Natural killer cell (primary cell): ENCODE data around the gene ABT1. TPM values are rescaled to one million over a fixed set of nuclear protein-coding genes. Genes with fewer than 3 reads are reported as not detected.

Experiments used
- ATAC-seq, 3 donors: fragments of 150-1000 bp in 2 of 3; fragments of 200-7000 bp in 1 of 3; cut with Tn5 transposase; 1 replicate in 1 of 3; 2 replicates in 2 of 3; pipeline ENCODE4 v1.10.0; 2021; ENCODE audit warnings: mild to moderate bottlenecking in 2 of 3, moderate library complexity in 2 of 3
- DNase-seq, 2 donors: peaks; one replicate each; pipeline versions ENCODE4 v3.0.0 to v3.0.0-alpha.2; 2013 to 2021; ENCODE audit warnings: mixed read lengths in 1 of 2
- H3K27ac ChIP-seq: one replicate; pipeline ENCODE4 v1.5.1; 2013; ENCODE audit warnings: mild to moderate bottlenecking, low read length
- H3K27me3 ChIP-seq: one replicate; pipeline ENCODE4 v1.6.1; 2013; ENCODE audit warnings: low read length; ENCODE audit not compliant: control insufficient read depth, insufficient read depth
- H3K36me3 ChIP-seq: one replicate; pipeline ENCODE4 v1.6.1; 2013; ENCODE audit warnings: low read length; ENCODE audit not compliant: control insufficient read depth, insufficient read depth
- H3K4me1 ChIP-seq: one replicate; pipeline ENCODE4 v1.6.1; 2013; ENCODE audit warnings: low read length; ENCODE audit not compliant: control insufficient read depth, insufficient read depth
- H3K4me3 ChIP-seq: one replicate; pipeline ENCODE4 v1.5.1; 2013; ENCODE audit warnings: low read length
- H3K9me3 ChIP-seq: one replicate; pipeline ENCODE4 v1.6.1; 2013; ENCODE audit warnings: low read length; ENCODE audit not compliant: control insufficient read depth, insufficient read depth
- H3K27ac Mint-ChIP-seq, 2 donors: one replicate each; pipeline ENCODE4 v1.8.0; 2022; ENCODE audit warnings: mild to moderate bottlenecking in 2 of 2, mixed read lengths in 2 of 2, moderate library complexity in 1 of 2
- H3K27me3 Mint-ChIP-seq, 2 donors: one replicate each; pipeline ENCODE4 v1.8.0; 2022; ENCODE audit warnings: low read depth in 2 of 2, mixed read lengths in 2 of 2
- H3K36me3 Mint-ChIP-seq: one replicate; pipeline ENCODE4 v1.8.0; 2022; ENCODE audit warnings: mixed read lengths
- H3K4me1 Mint-ChIP-seq, 2 donors: one replicate each; pipeline ENCODE4 v1.8.0; 2022; ENCODE audit warnings: mixed read lengths in 2 of 2
- H3K4me3 Mint-ChIP-seq: one replicate; pipeline ENCODE4 v1.8.0; 2022; ENCODE audit warnings: mild to moderate bottlenecking, moderate library complexity, mixed read lengths
- H3K9me3 Mint-ChIP-seq, 2 donors: one replicate each; pipeline ENCODE4 v1.8.0; 2022; ENCODE audit warnings: mixed read lengths in 2 of 2
- WGBS: methylation state at CpG from one replicate; pipeline ENCODE4 v1.1.7; 2013; ENCODE audit warnings: missing lambda C conversion rate; ENCODE audit not compliant: insufficient coverage; 5-methylcytosine and 5-hydroxymethylcytosine counted together
- intact Hi-C: fragments of 100-400 bp; cut with micrococcal nuclease; formaldehyde crosslinking; loops from one replicate; pipeline ENCODE4 v1.14.2; 2022
- total RNA-seq, 4 donors: library from RNA; stranded (reverse); fragments of 120-200 nt in 1 of 4; gene quantifications; one replicate each; pipeline versions ENCODE4 v1.2.3 to v1.2.4, GENCODE V29; 2013 to 2022
- TF ChIP-seq, protein P1 (sequence below): fragments of 200-600 bp; IDR thresholded peaks from one replicate; pipeline ENCODE4 v1.8.0; 2022; ENCODE audit warnings: antibody characterized with exemption

Gene ABT1
- total RNA-seq, 3 donors from 2014 or later (not counting 1 experiment from before 2014, with no cell fraction given), result 23.9 to 30.7 (median 29.9) TPM

DNA sequence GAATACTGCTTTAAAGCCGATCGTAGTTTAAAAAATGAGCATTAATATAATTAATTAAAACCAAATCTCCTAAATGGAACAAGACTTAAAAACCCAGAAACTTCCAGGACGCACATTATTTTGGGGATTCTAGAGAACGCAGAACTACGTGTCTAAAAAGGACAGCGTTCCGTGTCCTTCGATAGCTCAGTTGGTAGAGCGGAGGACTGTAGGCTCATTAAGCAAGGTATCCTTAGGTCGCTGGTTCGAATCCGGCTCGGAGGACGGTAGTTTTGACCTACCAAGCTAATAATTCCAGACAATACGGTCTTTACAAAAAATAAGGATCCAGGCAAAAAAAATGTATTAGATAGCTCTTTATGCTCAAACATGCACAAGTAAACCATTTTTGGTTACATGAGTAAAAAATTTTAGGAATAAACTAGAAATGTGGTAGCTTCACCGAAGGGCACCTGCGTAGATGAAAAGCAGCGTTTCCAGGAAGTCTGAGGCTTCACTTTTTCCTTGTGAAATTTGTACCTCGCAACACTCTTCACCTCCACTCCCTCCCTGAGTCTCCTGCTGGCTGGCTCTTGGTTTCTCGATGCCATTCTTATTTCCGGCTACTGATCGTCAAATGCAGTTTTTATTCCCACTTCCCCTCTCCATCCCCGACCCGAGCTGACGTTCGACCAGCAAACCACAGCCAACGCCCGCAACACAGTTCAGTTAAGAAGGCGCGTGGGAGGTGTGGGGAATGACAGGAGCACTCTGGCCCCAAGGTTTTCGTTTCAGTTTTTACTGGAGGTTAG is 19.6 kb upstream of the ABT1 start:
- WGBS, result 1% methylated on average over 25 of the region's 31 CpGs
- H3K27me3 Mint-ChIP-seq, result peaks cover 30 to 47% of the 10 kb centered on the region in 2 donors
- H3K4me3 ChIP-seq, result peak overlapping the region; percentile 4
- H3K4me1 ChIP-seq, result peaks cover 18% of the 10 kb centered on the region
- peak overlapping the region; percentile 87 to 93 for H3K27ac Mint-ChIP-seq
- H3K4me3 Mint-ChIP-seq, result peak overlapping the region; percentile 88
- TF ChIP-seq, protein P1, sequence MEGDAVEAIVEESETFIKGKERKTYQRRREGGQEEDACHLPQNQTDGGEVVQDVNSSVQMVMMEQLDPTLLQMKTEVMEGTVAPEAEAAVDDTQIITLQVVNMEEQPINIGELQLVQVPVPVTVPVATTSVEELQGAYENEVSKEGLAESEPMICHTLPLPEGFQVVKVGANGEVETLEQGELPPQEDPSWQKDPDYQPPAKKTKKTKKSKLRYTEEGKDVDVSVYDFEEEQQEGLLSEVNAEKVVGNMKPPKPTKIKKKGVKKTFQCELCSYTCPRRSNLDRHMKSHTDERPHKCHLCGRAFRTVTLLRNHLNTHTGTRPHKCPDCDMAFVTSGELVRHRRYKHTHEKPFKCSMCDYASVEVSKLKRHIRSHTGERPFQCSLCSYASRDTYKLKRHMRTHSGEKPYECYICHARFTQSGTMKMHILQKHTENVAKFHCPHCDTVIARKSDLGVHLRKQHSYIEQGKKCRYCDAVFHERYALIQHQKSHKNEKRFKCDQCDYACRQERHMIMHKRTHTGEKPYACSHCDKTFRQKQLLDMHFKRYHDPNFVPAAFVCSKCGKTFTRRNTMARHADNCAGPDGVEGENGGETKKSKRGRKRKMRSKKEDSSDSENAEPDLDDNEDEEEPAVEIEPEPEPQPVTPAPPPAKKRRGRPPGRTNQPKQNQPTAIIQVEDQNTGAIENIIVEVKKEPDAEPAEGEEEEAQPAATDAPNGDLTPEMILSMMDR, result no peak
- peaks cover 17 to 22% of the 10 kb centered on the region in 2 donors for H3K4me1 Mint-ChIP-seq
- no peaks in the 10 kb centered on the region for H3K9me3 ChIP-seq
- peaks cover 3% of the 10 kb centered on the region for H3K27me3 ChIP-seq
- no peaks in the 10 kb centered on the region for H3K36me3 ChIP-seq
- DNase-seq, result peak; percentile 48 to 80
- H3K27ac ChIP-seq, result no peak overlapping the region
- peak in 2 of 3 donors; percentile 67 to 73 for ATAC-seq
- H3K9me3 Mint-ChIP-seq, result peaks cover 0 to 3% of the 10 kb centered on the region in 2 donors
- H3K36me3 Mint-ChIP-seq, result peaks cover 11% of the 10 kb centered on the region
- intact Hi-C loops, result loop anchor here (10.0 kb wide), 1 partner anchor 1318 kb away; a partner anchor contains a TSS

- Histone ChIP-seq H3K27me3 (peaks cover 4% of the 10 kb centered on the region), H3K36me3 (no peaks in the 10 kb centered on the region), H3K27ac (no peak overlapping the region), H3K4me1 (peaks cover 12% of the 10 kb centered on the region), H3K4me3 (peak overlapping the region; percentile 4), H3K9me3 (no peaks in the 10 kb centered on the region)
- 48% methylated on average over 15 of the region's 17 CpGs for WGBS
- Mint-ChIP-seq H3K27me3 (peaks cover 34 to 52% of the 10 kb centered on the region in 2 donors), H3K4me1 (peaks cover 16 to 17% of the 10 kb centered on the region in 2 donors), H3K9me3 (peaks cover 0 to 3% of the 10 kb centered on the region in 2 donors), H3K27ac (peak overlapping the region in 1 of 2 donors; percentile 87), H3K4me3 (peak overlapping the region; percentile 88), H3K36me3 (peaks cover 11% of the 10 kb centered on the region)
- DNase-seq, result no peak
- TF ChIP-seq, protein P1, result no peak
- intact Hi-C loops, result loop anchor here (10.0 kb wide), 1 partner anchor 1317 kb away; a partner anchor contains a TSS
- no peak for ATAC-seq
These were observed 19.1 kb upstream of the ABT1 start for GRCh38 chr6:26577720-26578072.

DNA sequence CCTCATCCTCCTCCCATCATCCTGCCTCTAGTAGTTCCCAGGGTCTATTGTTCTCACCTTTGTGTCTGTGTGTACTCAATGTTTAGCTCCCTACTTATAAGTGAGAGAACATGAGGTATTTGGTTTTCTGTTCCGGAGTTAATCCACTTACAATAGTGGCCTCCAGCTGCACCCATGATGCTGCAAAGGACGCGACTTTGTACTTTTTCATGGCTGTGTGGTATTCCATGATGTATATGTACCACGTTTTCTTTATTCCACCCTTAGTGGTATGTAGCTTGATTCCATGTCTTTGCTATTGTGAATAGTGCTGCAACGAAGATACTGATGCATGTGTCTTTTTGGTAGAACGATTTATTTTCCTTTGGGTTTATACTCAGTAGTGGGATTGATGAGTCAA is 18.5 kb upstream of the ABT1 start:
- peaks cover 0 to 3% of the 10 kb centered on the region in 2 donors for H3K9me3 Mint-ChIP-seq
- H3K36me3 ChIP-seq, result no peaks in the 10 kb centered on the region
- intact Hi-C loops, result loop anchor here (10.0 kb wide), 1 partner anchor 1317 kb away; a partner anchor contains a TSS
- no peak overlapping the region for H3K27ac ChIP-seq
- peaks cover 9% of the 10 kb centered on the region for H3K4me1 ChIP-seq
- no peak overlapping the region for H3K4me3 ChIP-seq
- H3K27me3 Mint-ChIP-seq, result peaks cover 39 to 58% of the 10 kb centered on the region in 2 donors
- no peak for ATAC-seq
- H3K27ac Mint-ChIP-seq, result no peak overlapping the region
- H3K36me3 Mint-ChIP-seq, result peaks cover 11% of the 10 kb centered on the region
- 93% methylated on average over 6 of the region's 6 CpGs for WGBS
- H3K4me3 Mint-ChIP-seq, result peak overlapping the region; percentile 29
- H3K4me1 Mint-ChIP-seq, result peaks cover 15 to 16% of the 10 kb centered on the region in 2 donors
- H3K27me3 ChIP-seq, result peaks cover 8% of the 10 kb centered on the region
- no peaks in the 10 kb centered on the region for H3K9me3 ChIP-seq
- no peak for DNase-seq
- TF ChIP-seq, protein P1, result no peak
